ENCODE data around the gene NPDC1.
"Not testable (repeated sequence)": the region's sequence is repeated elsewhere in the genome, so short reads cannot be mapped to it uniquely, and the experiment has no call there.

The NPDC1 gene

GRCh38 chr9:137063311-137064026, 17.5 kb upstream of the NPDC1 start:
- in situ Hi-C loops (cut with HindIII; ENCODE audit: low pct_ligation_motif_present, low pct_unique_long_range_greater_than_20kb, low sequenced_read_pairs), result no loop called here
- DNase-seq, result no peak

GRCh38 chr9:137062798-137063197, 16.8 kb upstream of the NPDC1 start:
- DNase-seq; in situ Hi-C loops (cut with HindIII; ENCODE audit: low pct_ligation_motif_present, low pct_unique_long_range_greater_than_20kb, low sequenced_read_pairs): not testable (repeated sequence)

GRCh38 chr9:137062384-137062783, 16.4 kb upstream of the NPDC1 start:
- DNase-seq, result no peak
- in situ Hi-C loops (cut with HindIII; ENCODE audit: low pct_ligation_motif_present, low pct_unique_long_range_greater_than_20kb, low sequenced_read_pairs), result no loop called here

GRCh38 chr9:137058521-137059234, 12.7 kb upstream of the NPDC1 start:
- in situ Hi-C loops (cut with HindIII; ENCODE audit: low pct_ligation_motif_present, low pct_unique_long_range_greater_than_20kb, low sequenced_read_pairs), result no loop called here
- DNase-seq, result no peak

GRCh38 chr9:137057545-137057944, 11.6 kb upstream of the NPDC1 start:
- no peak for DNase-seq
- in situ Hi-C loops (cut with HindIII; ENCODE audit: low pct_ligation_motif_present, low pct_unique_long_range_greater_than_20kb, low sequenced_read_pairs), result no loop called here

- in situ Hi-C loops (cut with HindIII; ENCODE audit: low pct_ligation_motif_present, low pct_unique_long_range_greater_than_20kb, low sequenced_read_pairs), result no loop called here
- no peak for DNase-seq
These were observed 10.9 kb upstream of the NPDC1 start for GRCh38 chr9:137056739-137057415.

GRCh38 chr9:137055385-137056364, 9.7 kb upstream of the NPDC1 start:
- in situ Hi-C loops (cut with HindIII; ENCODE audit: low pct_ligation_motif_present, low pct_unique_long_range_greater_than_20kb, low sequenced_read_pairs), result no loop called here
- DNase-seq, result peak; percentile 31

GRCh38 chr9:137054932-137055384, 9.0 kb upstream of the NPDC1 start:
- DNase-seq, result no peak
- in situ Hi-C loops (cut with HindIII; ENCODE audit: low pct_ligation_motif_present, low pct_unique_long_range_greater_than_20kb, low sequenced_read_pairs), result no loop called here

GRCh38 chr9:137053944-137054931, 8.3 kb upstream of the NPDC1 start, which contains the start of gene ENTPD2:
Gene ENTPD2, minus strand, starts transcription at chr9:137054061. Its CDS starts 64 bp downstream, at chr9:137053997.
- in situ Hi-C loops (cut with HindIII; ENCODE audit: low pct_ligation_motif_present, low pct_unique_long_range_greater_than_20kb, low sequenced_read_pairs), result no loop called here
- no peak for DNase-seq

- in situ Hi-C loops (cut with HindIII; ENCODE audit: low pct_ligation_motif_present, low pct_unique_long_range_greater_than_20kb, low sequenced_read_pairs), result no loop called here
- no peak for DNase-seq
These were observed 7.3 kb upstream of the NPDC1 start for GRCh38 chr9:137052998-137053943.

GRCh38 chr9:137052293-137052692, 6.3 kb upstream of the NPDC1 start:
- DNase-seq, result no peak
- in situ Hi-C loops (cut with HindIII; ENCODE audit: low pct_ligation_motif_present, low pct_unique_long_range_greater_than_20kb, low sequenced_read_pairs), result no loop called here

- in situ Hi-C loops (cut with HindIII; ENCODE audit: low pct_ligation_motif_present, low pct_unique_long_range_greater_than_20kb, low sequenced_read_pairs), result no loop called here
These were observed 5.3 kb upstream of the NPDC1 start for GRCh38 chr9:137051145-137051724.

GRCh38 chr9:137050570-137050969, 4.6 kb upstream of the NPDC1 start:
- no peak for DNase-seq
- in situ Hi-C loops (cut with HindIII; ENCODE audit: low pct_ligation_motif_present, low pct_unique_long_range_greater_than_20kb, low sequenced_read_pairs), result no loop called here

More at GRCh38 chr9:137051145-137051724, 5.3 kb upstream of the NPDC1 start:
- DNase-seq, result no peak

GRCh38 chr9:137049544-137050449, 3.8 kb upstream of the NPDC1 start:
- in situ Hi-C loops (cut with HindIII; ENCODE audit: low pct_ligation_motif_present, low pct_unique_long_range_greater_than_20kb, low sequenced_read_pairs), result no loop called here
- peak; percentile 41 for DNase-seq

All from ACHN (cell line).